Right renal cortex interstitium (tissue), 3 donors: ENCODE data around the gene RNF4. TPM values are rescaled to one million over a fixed set of nuclear protein-coding genes. Genes with fewer than 3 reads are reported as not detected.
"Not testable (repeated sequence)": the region's sequence is repeated elsewhere in the genome, so short reads cannot be mapped to it uniquely, and the experiment has no call there.

Source experiments
- DNase-seq, 3 donors: peaks; one replicate each; pipeline ENCODE4 v3.0.0-alpha.2; 2013; ENCODE audit warnings: low read depth in 3 of 3, low spot score in 2 of 3
- polyA plus RNA-seq, 3 donors: library from polyadenylated mRNA; unstranded; fragments of 120-200 nt; gene quantifications; one replicate each; pipeline ENCODE4 v1.2.1, GENCODE V29; 2013; ENCODE audit not compliant: insufficient read length in 3 of 3

The RNF4 gene
- polyA plus RNA-seq, 3 donors = 61.3 to 68.2 (median 67.4) TPM

GRCh38 chr4:2451821-2452785 is 16.8 kb upstream of the RNF4 start:
- no peak for DNase-seq

GRCh38 chr4:2457481-2458295 is 11.2 kb upstream of the RNF4 start:
- no peak for DNase-seq

DNA sequence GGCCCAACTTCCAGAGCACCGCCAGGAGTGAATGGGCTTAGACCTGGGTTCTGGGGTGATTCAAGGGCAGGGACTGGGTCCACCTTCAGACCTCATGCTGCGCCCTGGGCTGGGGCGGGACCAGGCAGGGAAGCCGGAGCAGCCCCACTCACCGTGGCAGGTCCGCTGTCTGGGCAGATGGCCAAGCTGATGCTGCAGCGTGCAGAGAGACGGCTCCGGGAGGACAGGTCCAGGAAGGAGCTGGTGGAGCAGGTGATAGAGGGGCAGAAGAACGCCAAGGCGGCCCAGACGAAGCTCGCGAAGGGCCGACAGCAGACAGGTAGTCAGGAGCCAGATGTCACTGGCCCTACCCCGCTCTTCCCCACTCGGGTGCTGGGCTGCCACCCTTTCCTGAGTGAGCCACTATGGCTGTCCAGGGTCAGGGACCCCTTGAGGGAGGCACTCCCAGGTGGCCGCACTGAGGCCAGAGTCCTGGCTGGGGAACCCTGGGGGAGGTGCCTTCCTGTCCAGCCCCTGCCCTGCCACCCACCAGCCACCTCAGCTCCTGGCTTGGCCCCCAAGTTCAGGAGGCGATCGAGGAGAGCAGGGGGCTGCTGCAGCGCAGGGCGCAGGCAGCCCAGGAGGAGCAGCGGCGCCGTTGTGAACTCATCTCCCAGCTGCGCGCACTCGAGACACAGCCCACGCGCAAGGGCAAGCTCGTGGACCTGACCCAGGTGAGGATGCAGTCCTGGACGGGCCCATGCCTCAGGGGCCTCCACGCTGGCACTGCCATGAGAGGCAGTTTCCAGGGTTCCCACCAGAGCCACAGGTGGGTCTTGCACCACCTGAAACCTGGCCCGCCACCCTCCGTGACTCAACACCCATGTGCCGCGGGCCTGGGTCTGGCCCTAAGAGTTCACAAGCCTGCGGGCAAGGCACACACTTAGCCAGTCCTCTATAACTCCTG is 10.1 kb upstream of the RNF4 start:
- no peak for DNase-seq

DNA sequence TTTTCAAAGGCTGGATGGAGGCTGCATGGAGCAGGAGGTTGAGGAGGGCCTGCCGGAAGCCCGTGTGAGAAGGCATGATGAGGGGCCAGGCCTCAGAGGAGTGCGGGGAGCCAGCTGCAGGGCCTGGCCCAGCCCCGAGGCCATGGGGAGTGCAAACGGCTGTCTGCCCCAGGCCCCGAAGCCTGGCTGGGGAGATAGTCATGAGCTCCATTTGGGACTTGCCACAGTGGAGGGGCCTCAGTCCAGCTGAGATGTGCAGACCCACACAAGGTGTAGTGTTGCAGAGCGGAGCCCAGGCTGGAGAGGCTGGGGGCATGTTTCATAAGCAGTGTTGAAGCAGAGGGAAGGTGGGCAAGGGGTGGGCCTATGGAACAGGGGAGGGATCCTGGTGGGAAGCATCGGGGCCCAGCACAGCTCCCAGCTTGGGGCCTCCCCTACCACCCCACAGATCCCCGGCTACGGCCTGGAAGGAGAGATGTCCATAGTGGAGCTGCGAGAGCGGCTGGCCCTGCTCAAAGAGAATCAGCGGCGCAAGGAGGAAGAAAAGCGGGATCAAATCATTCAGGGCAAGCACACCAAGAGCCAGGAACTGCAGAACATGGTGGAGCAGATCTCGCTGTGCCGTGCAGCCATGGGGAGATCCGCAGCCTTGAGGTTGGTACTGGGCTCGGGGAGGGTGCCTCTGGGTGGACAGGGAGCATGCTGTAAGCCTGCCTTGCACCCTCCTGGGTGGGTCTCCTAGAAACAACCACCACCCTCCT is 9.1 kb upstream of the RNF4 start:
- no peak for DNase-seq

- DNase-seq = no peak
These were observed 7.5 kb upstream of the RNF4 start for GRCh38 chr4:2461246-2461960.

DNA sequence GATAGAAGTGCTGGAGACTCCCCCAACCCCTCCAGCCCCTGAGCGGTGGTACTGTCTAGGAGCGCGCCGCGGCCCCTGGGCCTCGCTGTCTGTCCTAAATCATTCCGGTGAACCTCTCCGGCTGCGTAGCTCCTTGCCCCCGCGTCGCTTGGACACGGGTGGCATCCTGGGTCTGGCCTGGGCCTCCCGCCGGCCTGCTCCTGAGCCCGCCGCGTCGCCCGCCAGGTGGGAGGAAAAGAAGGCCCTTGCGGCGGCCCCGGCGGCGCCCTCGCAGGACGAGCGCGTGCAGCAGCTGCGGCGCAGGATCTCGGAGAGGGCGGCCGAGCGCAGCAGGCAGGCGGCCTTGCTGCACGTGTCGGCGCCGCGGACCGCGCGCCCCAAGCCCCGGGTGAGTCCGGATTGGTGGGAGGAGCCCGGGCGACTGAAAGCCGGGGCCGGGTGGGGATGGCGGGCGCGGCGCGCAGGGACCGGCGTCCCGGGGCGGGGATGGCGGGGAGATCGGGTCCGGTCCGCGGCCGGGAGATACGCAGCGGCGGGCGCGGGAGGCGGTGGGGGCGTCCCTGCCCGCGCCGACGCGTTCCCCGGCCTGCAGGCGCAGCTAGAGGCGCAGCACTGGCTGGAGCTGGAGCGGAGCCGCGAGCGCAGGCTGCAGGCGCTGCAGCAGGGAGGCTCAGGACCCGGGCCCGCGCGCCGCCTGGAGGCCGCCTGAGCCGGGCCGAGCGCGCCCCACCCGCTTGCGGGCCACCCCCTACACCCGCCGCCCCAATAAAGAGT is 6.5 kb upstream of the RNF4 start:
- no peak for DNase-seq

DNA sequence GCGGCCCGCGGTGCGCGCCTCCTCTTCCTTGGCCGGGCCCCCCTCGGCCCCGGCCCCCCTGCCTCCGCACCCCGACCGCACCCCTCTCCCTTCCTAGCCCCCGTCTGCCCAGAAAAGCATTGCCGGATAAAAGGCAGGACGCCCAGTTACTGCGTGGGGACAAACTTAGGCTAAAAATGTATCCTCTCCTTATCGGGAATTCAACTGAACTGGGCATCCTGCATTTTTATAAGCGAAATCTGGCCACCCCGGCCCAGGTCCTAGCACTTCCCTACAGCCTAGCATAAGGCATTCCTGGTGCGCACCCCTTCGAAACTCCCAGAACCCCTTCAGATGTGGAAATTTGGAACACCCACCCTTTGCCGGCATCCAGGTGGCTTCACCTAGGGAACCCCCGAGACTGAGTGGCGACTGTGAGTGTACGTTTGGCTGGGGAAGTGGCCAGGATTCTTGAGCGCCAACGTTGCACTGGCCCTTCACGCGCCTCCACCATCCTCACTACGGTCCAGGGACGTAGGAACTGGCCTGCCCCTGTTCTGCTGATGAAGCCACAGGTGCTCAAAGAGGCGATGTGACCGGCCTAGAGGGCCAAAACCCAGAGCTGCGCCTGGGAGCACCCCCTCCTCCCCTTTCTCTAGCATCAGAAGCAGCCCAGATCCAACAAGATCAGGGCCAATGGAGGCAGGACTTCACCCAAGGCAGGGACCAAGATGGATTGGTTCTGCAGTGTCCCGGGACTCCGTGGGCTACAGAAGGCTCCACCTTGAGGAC is 5.7 kb upstream of the RNF4 start:
- no peak for DNase-seq

DNA sequence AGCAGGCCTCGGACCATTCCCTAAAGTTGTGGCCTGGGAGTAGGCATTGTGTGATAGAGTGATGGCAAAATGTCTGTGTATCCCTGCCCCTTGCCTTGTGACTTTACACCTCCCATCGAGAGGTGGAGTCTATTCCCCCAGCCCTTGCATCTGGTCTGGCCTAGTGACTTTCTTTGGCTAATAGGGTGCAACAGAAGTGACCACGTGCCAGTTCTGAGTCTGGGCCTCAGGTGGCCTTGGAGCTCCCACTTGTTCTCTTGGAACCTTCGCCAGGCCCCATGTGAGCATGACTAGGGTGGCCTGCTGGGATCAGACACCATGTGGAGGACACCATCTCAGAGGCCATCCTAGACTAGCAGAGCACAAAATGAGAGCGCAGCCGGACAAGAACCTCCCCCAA is 3.9 kb upstream of the RNF4 start:
- DNase-seq = no peak

- not testable (repeated sequence) for DNase-seq
These were observed 3.4 kb upstream of the RNF4 start for GRCh38 chr4:2465544-2465943.

- no peak for DNase-seq
These were observed 482 bp downstream of the RNF4 start for GRCh38 chr4:2469192-2469984.

- no peak for DNase-seq
These were observed 1.9 kb downstream of the RNF4 start for GRCh38 chr4:2470791-2471190.

GRCh38 chr4:2472187-2472586 is 3.3 kb downstream of the RNF4 start:
- no peak for DNase-seq

GRCh38 chr4:2478229-2478628 is 9.3 kb downstream of the RNF4 start:
- no peak for DNase-seq

DNA sequence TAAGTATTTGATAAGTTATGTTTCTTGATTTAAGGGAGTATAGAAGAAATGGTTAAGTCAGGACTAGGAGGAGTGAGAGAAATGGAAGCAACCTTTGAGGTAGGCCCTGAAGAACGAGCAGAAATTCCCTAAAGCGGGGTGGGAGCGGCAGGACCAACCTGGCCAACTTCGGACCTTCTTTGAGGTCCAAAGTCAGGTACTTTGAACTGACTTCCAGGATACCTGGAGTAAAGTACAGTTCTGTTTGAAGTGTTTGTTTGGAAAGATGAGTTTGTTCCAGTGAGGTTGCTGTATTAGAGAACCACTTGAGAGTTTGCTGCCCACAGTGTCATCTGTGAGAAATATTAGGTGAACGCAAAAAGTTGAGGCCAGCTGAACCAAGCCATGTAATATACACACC is 11.7 kb downstream of the RNF4 start:
- DNase-seq = no peak

- DNase-seq = no peak
These were observed 13.3 kb downstream of the RNF4 start for GRCh38 chr4:2482192-2482591.

DNA sequence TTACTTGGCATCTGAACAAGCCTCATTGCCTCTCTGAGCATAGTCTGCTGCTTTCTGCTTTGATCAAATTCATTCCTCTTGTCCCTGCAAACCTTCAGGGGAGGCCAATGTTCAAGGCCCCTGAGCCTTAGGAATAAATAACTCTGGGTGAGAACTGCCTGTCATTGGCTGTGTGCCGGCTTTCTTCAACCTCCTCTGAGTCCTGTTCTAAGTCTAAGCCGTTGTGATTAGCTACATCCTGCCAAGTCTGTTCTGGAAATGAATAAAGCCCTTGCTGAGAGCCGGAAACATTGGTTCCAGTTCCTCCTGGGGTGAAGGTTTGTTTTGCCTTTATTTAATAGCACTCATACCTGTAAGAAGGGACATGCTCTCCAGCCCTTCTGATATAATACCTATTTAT is 13.8 kb downstream of the RNF4 start:
- DNase-seq = no peak

DNA sequence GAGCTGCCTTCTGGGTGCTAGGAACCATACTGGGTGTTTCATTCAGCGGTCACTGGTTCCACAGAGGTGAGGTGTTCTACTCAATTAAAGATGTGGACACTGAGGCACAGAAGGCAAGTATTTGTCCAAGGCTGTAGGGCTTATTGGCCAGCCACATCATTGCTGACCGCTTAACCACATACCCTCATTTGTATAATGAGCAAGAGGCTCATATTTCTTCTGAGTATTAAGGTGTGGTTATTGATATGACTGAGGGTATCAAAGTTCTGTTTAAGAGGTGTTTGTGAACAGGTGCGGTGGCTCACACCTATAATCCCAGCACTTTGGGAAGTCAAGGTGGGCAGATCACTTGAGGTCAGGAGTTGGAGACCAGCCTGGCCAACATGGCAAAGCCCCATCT is 14.3 kb downstream of the RNF4 start:
- no peak for DNase-seq
